ENCODE data around the gene HACE1. TPM values are rescaled to one million over a fixed set of nuclear protein-coding genes. Genes with fewer than 3 reads are reported as not detected.
"Not testable (repeated sequence)": the region's sequence is repeated elsewhere in the genome, so short reads cannot be mapped to it uniquely, and the experiment has no call there.

The HACE1 gene, protein sequence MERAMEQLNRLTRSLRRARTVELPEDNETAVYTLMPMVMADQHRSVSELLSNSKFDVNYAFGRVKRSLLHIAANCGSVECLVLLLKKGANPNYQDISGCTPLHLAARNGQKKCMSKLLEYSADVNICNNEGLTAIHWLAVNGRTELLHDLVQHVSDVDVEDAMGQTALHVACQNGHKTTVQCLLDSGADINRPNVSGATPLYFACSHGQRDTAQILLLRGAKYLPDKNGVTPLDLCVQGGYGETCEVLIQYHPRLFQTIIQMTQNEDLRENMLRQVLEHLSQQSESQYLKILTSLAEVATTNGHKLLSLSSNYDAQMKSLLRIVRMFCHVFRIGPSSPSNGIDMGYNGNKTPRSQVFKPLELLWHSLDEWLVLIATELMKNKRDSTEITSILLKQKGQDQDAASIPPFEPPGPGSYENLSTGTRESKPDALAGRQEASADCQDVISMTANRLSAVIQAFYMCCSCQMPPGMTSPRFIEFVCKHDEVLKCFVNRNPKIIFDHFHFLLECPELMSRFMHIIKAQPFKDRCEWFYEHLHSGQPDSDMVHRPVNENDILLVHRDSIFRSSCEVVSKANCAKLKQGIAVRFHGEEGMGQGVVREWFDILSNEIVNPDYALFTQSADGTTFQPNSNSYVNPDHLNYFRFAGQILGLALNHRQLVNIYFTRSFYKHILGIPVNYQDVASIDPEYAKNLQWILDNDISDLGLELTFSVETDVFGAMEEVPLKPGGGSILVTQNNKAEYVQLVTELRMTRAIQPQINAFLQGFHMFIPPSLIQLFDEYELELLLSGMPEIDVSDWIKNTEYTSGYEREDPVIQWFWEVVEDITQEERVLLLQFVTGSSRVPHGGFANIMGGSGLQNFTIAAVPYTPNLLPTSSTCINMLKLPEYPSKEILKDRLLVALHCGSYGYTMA
- 18.0 TPM for total RNA-seq

DNA sequence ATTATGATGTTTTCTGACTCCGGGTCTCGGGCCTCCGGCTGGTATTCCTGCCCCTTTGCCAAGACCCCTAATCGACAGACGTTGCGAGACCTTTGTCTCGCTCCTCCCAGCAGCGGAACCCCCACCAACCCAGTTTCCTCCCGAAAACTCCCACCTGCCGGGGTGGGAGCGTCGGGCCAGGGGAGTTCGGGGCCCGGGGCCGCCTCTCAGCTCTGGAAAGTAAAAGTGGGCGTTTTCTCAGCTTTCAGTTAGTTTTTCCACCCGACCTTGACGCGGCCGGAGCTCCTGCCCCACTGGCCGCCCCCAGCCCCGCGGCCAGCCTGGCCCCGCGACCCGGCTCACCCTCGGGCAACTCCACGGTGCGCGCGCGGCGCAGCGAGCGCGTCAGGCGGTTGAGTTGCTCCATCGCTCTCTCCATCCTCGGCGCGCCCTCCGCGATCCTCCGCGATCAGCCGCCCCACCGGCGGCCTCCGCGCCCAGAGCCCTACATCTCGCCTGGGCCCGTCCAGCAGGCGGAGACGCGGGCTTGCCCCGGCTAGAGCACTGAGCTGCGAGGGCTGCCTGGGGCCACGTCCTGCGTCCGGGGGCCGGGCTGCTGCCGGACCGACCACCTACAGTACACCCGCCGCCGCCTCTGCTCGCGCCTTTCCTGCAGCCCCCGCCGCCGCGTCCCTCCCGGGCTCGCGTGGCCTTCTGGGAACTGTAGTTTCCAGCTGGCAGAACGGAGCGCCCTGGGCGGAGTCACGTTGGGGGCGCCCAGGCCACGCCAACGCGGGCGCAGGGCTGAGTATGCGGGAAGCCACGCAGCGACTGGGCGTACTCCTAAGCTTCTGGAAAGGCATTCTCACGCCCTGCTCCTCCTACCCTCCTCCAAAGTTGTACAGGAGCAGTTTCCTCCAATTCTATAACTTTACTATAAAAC lies at the start of gene HACE1:
TSS of gene HACE1 (minus strand) at position 695 of the 922 bp plus-strand sequence. CDS start at position 418, 277 bp downstream.
- DNase-seq (ENCODE audit: low read depth in 2 of 3, low spot score in 2 of 3): peak; percentile 61 to 86 (median 81)

DNA sequence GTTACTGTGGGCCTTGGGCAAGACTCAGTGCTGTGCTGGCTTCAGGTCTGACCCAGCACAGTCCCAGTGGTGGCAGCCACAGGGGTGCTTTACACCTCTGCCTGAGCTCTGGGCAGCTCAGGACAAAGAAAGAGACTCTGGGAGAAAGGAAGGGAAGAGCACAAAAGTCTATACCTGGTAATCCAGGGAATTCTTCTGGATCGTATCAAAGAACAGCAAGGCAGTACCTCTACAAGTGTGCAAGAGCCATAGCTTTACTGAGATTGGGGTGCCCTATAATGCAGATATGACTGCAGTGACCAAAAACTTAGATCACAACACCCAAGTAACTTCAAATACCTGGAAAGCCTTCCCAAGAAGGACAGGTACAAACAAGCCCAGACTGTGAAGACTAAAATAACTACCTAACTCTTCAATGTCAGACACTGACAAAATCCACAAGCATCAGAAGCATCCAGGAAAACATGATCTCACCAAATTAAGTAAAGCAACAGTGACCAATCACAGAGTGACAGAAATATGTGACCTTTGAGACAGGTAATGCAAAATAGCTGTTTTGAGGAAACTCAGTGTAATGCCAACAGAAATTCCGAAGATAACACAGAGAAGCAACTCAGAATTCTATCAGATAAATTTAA lies 49.3 kb upstream of the HACE1 start:
- DNase-seq (ENCODE audit: low read depth in 2 of 3, low spot score in 2 of 3): no peak

DNA sequence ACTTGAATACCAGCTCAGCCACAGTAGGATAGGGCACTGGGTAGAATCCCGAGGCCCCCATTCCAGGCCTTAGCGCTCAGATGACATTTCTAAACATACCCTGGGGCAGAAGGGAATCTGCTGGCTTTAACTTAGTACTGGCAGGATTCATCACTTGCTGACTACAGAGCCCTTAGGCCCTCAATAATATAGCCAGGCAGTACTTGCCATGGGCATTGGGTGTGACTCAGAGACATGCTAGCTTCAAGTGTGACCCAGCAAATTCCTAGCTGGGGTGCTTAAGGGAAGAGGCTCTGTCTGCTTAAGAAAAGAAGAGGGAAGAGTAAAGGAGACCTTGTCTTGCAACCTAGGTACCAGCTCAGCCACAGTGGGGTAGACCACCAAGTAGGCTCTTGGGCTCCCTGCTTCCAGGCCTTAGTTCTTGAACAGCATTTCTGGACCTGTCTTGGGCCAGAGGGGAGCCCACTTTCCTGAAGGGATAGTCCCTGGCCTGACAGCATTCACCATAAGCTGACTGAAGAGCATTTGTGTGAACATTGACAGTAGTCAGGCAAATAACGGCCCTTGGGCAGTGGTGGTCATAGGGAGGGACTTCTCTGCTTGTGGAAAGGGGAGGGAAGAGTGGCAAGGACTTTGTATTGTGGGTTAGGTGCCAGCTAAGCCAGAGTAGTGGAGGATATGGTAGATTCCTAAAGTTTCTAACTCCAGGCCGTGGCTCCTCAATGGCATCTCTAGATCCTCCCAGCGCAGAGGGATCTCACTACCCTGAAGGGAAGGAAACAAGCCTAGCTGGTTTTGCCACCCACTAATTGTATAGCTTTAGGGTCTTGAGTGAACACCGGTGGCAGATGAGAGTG lies 48.5 kb upstream of the HACE1 start:
- DNase-seq (ENCODE audit: low read depth in 2 of 3, low spot score in 2 of 3): no peak

DNA sequence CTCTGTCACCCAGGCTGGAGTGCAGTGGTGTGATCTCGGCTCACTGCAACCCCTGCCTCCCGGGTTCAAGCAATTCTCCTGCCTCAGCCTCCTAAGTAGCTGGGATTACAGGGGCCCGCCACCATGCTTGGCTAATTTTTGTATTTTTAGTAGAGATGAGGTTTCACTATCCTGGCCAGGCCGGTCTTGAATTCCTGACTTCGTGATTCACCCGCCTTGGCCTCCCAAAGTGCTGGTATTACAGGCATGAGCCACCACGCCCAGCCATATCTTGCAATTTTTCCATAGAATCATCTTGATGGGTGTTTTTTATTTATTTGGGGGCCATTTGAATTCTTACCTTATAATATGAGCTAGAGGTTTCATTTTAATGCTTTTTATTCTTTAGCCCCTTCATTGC lies 39.2 kb upstream of the HACE1 start:
- not testable (repeated sequence) for DNase-seq (ENCODE audit: low read depth in 2 of 3, low spot score in 2 of 3)

DNA sequence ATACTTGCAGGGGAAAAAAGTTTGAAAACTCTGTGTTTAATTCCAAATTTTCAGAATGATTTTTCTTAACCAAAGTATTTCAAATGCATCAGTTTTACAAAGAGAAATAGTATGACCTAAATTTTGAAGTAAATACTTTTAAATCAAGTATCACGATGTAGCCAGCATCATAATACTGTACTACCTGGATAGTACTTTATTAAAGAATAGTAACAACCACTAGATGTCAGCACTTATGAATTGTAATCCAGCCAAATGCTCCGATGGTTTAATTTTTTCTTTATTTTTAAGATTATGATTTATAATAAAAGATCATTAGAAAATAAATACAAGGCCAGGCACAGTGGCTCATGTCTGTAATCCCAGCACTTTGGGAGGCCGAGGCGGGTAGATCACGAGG lies 37.2 kb upstream of the HACE1 start:
- peak in 1 of 3 donors; percentile 11 for DNase-seq (ENCODE audit: low read depth in 2 of 3, low spot score in 2 of 3)

DNA sequence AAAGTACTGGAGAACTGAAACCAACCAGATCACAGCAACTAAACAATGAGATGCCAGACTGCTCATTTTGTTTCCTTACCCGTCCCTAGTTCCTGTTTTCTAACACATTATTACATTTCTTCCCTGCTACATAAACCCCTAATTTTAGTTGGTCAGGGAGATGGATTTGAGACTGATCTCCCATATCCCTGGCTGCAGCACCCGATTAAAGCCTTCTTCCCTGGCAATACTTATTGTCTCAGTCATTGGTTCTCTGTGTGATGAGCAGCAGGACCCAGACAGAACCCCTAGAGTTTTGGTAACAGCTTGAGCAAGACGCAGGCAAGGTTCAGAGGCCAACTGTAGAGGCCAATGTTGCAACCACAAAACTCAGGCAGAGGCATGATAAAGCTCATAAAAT lies 28.3 kb upstream of the HACE1 start:
- DNase-seq (ENCODE audit: low read depth in 2 of 3, low spot score in 2 of 3): no peak

DNA sequence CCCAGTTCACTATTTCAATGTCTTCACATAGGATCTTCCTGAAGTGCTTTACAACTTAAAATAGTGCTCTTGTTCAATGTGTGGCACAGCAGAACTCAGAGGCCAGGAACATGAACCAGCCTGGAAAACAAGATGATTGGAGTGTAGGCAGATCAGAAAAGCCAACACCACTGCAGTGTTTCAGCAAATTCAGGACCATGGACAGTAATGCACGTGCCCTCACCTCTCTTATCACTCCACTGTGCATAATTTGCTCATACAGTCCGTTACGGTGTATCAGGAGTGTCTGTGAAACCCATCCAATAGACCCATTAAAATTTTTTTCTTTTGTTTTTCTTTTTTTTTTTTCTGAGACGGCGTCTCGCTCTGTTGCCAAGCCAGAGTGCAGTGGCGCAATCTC lies 27.6 kb upstream of the HACE1 start:
- peak in 2 of 3 donors; percentile 11 to 42 for DNase-seq (ENCODE audit: low read depth in 2 of 3, low spot score in 2 of 3)

DNA sequence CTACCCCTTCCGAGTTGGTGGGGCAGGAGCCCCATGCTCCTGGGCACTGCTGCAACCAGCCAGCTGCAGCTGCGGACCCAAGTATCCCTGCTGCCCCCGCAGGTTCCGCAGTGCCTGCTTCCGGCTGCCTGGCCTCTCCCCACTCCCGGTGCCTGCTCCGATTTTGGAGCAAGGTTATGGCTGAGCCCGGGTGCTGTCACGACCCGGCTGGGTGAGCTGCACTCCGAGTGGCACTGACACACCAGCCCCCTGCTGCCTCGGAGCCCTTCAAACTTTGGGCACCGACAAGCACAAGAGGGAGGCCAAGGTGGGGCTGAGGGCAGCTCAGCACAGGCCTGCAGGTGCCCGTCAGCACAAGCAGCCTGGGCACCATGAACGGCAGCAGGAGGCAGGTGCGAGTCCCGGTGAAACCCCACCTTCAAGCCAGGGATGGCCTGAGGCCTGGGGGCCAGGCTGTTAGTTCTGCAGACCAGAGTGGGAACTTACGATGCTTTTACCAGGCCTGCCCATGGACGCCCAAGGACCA lies 25.9 kb upstream of the HACE1 start:
- DNase-seq (ENCODE audit: low read depth in 2 of 3, low spot score in 2 of 3): no peak

DNA sequence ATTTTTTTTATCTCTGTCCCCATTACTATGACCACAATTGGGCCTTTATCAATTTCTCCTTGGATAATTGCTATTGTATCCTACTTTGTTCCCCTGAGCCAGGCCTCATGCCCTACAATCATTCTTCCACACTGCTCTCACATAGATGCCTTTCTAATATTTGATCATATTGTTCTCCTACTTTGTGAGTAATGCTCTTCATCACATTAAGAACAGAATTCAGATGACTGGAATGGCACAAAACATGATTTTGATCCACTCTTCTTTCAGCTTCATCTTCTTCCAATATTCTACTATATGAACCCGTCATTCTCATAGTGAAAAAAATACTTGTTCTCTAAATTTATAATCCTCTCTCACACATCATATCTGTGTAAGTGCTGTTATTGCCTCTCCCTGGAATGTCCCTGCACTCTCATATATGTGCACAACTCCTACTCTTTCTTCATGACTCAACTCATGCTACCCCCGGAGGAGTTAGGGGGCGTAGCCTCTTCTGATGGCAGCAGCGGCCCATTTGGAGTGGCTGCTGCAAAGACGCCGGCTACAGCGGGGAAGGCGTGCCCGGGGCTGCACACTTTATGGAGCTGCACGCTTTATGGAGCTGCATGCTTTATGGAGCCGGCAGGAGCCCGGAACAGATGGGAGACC lies 25.3 kb upstream of the HACE1 start:
- no peak for DNase-seq (ENCODE audit: low read depth in 2 of 3, low spot score in 2 of 3)

DNA sequence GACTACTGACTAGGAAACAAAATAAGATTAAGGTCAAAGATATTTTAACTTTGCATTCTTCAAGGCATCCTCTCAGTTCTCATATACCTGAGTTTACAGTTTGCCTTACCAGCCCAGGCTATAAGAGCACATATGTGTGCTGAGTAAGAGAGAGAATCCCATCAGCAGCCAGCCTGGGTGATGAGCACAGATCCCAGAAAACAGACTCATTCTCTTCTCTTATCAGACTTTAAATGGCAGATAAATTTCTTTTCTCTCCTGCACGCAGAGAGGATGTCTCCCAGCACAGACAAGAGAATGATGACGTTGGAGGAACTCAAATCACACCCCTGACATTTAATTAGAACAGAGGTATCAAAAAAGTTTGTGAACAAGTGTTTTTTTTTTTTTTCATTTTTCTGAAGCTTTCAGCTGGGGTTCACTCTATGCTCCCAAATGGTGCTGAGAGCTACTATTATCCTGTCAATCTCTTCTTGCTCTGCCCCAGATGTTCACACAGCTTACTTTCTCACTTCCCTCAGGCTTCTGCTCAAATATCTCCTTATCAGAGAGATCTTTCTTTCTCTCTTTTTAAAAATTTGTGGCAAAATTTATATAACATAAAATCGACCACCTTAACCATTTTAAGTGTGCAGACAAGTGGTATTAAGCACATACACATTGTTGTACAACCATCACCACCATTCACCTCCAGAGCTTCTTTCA lies 22.4 kb upstream of the HACE1 start:
- DNase-seq (ENCODE audit: low read depth in 2 of 3, low spot score in 2 of 3): no peak

DNA sequence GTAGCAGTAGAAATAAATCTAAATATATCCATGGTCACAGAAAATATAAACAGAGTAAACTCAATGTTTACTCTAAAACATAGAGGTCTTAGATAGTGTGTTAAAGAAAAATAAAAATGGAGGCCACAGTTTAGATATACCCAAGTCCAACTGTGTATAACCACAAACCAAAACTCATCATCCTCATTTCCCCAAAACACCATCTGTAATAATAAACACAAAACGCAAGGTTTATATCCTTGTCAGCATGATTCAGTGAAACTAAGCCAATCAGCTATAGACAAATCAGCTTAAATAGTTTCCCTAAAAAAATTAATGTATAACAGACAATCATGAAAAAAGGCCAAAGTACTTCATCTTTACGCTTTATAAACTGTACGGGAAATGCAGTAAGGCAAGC lies 2.7 kb upstream of the HACE1 start:
- DNase-seq (ENCODE audit: low read depth in 2 of 3, low spot score in 2 of 3): no peak

DNA sequence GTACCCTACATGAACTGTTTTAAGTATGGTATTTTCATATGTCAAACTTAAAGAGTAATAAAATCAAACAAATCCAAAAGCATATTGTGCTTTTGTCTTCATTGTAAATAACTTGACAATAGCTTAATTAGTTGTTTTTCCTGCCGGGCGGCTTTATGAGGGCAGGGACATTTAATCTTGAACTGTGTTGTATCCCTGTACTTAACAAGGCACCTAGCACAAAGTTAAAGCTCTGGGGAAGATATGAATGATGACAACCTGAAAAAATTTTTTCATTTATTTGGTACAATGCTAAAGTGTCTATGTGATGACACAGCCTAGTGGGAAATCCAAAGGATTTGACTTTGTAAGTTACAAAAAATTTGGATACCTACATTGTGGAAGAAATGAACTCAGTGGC lies 502 bp upstream of the HACE1 start:
- DNase-seq (ENCODE audit: low read depth in 2 of 3, low spot score in 2 of 3): no peak

DNA sequence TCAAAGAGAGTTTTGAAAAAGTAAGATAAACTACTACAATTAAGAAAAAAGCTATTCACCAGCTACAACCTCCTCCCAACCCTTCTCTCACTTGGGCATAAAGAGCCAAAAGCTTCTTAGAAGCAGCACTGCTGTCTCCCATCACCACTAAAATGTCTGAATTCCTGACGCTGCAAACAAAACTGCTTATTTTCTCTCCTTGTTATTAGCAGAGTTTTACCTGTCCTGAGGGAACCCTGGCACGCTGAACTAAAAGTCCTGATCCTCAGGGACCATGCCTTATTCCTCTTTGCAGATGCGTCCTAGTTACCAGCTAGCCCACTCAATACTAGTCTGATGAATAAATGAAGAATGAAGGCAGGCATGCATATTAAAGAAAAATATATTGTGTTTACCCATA lies 1.1 kb downstream of the HACE1 start:
- DNase-seq (ENCODE audit: low read depth in 2 of 3, low spot score in 2 of 3): no peak

DNA sequence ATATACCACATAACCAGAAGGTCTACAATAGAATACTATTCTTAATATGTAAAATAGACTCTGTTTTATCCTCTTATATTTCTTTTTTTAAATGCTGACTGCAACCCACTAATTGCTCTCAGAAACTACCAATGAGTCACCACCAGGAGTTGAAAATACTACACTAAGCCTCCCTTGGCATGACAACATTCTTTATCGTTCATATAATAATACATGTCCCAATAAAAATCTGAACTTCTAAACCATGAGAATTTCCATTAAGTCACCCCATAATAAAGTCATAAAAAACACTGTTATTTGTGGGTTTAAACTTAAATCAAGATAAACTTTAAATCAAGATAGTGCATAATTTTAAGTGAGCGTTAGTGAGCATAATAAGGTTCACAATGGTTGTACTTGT lies 4.2 kb downstream of the HACE1 start:
- DNase-seq (ENCODE audit: low read depth in 2 of 3, low spot score in 2 of 3): no peak

DNA sequence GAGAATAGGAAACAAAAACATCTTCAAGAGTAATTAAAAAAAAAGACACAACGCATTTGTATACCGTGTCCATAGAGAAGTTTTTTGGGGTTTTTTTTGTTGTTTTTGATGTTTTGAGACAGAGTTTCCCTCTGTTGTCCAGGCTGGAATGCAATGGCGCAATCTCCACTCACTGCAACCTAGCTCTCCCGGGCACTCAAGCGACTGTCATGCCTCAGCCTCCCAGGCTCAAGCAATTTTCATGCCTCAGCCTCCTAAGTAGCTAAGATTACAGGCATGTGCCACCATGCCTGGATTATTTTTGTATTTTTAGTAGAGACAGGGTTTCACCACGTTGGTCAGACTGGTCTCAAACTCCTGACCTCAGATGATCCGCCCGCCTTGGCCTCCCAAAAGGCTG lies 12.0 kb downstream of the HACE1 start:
- DNase-seq (ENCODE audit: low read depth in 2 of 3, low spot score in 2 of 3): not testable (repeated sequence)

DNA sequence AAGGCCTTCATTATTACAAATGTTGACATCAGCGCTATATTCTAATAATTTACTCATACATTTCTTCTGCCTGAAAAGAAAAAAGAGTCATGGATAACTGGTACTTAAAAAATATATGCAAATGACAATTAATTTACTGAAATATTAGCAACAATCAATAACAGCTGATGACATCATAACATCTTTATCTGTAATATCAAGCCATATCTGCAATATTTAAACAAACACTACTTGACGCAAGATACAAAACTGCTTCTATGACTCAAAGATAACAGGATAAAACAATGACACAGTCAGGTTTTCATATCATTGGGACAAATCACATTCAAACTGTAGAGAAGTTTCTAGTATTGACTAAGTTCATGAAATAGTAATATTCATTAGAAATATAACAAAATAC lies 16.5 kb downstream of the HACE1 start:
- DNase-seq (ENCODE audit: low read depth in 2 of 3, low spot score in 2 of 3): no peak

DNA sequence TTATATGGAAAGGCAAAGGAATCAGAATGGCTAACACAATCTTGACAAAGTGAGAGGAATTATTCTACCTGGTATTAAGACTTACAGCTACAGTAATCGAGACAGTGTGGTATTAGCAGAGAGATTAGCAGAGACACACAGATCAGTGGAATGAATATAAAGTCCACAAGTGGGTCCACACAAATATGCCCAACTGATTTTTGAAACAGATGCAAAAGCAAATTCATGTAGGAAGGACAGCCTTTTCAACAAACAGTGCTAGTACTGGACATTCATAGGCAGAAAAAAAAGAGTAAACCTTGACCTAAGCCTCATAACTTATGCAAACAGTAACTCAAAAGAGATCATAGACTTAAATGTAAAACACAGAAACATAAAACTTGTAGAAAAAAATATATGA lies 22.6 kb downstream of the HACE1 start:
- no peak for DNase-seq (ENCODE audit: low read depth in 2 of 3, low spot score in 2 of 3)

DNA sequence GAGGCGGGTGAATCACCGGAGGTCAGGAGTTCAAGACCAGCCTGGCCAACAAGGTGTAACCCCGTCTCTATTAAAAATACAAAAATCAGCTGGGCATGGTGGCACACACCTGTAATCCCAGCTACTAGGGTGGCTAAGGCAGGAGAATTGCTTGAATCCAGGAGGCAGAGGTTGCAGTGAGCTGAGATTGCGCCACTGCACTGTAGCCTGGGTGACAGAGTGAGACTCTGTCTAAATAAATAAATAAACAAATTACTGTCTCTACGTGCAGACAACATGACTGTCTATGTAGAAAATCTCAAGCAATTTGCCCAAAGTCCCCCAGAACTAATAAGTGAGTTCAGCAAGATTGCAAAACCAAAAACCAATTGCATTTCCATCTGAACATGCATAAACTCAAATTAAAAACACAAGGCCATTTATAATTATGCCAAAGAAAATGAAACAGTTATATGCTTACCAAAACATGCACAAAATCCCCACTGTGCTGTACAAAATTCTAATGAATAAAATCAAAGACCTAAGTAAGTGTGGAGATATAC lies 23.2 kb downstream of the HACE1 start:
- not testable (repeated sequence) for DNase-seq (ENCODE audit: low read depth in 2 of 3, low spot score in 2 of 3)

All from hematopoietic multipotent progenitor cell (in vitro differentiated cells).